Ramos (cell line): ENCODE data around the gene MANSC1.
"Not testable (repeated sequence)": the region's sequence is repeated elsewhere in the genome, so short reads cannot be mapped to it uniquely, and the experiment has no call there.

Source experiments
- in situ Hi-C: fragments of 300-500 bp; cut with MboI; formaldehyde crosslinking; loops from one replicate; pipeline ENCODE4 v1.14.3; 2022; ENCODE audit warnings: low sequenced_read_pairs; ENCODE audit not compliant: unreplicated experiment

The MANSC1 gene

DNA sequence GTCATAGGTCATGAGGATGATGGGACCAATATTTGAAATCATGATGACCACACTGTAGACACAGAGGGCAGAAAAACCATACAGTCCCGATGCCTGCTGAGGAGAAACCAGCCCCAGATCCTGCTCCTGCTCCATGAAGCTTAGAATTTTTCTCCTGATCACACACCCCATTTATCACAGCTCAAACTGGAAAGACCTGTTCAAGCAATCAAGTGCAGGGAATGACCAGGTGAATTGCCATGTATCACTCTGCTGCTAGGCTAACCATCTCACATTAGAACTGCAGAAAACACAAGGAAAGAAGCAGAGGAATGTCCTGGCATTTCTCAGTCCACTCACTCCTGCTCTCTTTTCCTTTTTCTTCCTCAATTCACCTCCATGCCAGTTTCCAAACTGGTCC, 18.1 kb downstream of the MANSC1 start:
- in situ Hi-C loops, result loop anchor here (10.0 to 25.0 kb wide), 2 partner anchors 620 to 777 kb away; no protein-coding TSS in a partner anchor

DNA sequence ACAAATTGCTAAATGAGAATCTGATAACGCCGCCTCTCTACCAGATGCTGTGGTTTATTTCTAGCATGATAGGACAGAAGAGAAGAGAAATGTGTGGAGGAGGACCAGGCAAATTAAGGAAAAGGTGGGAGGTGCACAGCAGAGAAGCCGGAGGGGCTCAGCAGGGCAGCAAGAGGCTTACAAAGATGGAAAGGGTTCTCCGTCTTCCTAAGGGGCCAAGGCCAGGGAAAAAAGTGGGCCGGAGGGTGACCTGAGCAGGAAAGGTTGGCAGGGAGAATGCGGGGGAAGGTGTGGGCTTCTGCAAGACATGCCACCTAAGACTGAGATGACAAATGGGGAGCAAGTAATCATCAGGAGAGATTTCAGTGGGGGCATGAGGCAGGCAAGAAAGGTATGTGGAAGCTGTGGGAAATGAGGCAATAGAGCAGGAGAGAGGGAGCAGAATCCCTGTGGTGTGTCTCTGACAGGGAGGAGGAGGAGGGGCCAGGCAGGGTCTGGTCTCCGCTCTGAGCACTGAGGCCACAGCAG, 18.7 kb downstream of the MANSC1 start:
- in situ Hi-C loops, result loop anchor here (10.0 to 25.0 kb wide), 2 partner anchors 619 to 777 kb away; no protein-coding TSS in a partner anchor

DNA sequence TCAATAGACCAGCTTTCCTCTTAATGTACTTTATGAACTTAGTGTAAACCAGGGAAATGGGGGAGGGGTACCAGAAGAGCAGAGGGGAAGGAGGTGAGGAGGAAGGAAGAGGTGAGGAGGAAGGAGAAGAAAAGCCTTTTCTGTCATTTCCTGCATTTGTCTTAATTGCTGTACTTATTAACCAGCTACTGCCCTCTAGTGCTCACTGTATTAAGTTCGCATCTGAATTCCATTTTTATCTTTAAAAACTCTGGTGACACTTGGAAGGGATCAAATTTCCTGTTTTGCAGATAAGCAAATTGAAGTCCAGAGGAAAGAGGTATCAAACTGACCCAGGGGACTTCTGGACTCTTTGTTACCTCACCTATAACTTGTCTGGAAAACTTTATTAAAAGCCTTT, 22.2 kb downstream of the MANSC1 start:
- in situ Hi-C loops, result loop anchor here (25.0 kb wide), 1 partner anchor 616 kb away; no protein-coding TSS in a partner anchor

DNA sequence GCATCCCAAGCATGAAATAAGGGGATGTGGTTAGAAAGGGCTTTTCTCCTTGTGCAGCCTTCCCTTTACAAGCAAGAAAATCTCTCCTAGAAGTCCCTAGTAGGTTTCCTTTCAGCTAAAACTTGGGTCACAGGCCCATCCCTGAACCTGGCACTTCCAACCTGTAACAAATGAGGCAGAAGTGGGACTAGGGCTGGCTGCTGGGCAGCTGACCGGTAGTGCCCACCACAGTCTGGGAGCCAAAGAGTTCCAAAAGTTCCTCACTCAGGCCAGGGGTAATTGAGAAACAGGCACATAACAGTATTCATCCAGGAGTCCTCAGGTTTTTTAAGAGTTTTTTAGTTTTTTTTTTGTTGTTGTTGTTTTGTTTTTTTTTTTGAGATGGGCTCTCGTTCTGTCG, 23.8 kb downstream of the MANSC1 start:
- in situ Hi-C loops, result loop anchor here (25.0 kb wide), 1 partner anchor 614 kb away; no protein-coding TSS in a partner anchor

DNA sequence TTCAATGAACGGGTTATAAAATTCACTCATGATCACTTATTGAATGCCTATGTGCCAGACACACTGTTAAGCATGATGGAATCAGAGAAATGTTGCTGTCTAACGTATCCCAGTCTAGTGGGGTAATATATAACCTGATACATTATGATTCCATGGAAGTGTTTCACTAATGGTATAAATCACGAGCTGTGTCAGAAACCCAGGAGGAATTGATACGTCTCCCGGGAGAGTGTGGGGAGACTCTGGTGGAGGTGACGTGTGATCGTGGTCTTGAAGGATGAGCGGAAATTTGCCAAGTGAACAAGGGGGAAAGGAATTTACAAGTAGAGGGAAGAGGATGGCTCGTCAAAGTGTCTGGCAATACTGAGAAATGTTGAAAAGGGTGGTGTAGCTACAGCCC, 26.5 kb downstream of the MANSC1 start:
- in situ Hi-C loops, result no loop called here

DNA sequence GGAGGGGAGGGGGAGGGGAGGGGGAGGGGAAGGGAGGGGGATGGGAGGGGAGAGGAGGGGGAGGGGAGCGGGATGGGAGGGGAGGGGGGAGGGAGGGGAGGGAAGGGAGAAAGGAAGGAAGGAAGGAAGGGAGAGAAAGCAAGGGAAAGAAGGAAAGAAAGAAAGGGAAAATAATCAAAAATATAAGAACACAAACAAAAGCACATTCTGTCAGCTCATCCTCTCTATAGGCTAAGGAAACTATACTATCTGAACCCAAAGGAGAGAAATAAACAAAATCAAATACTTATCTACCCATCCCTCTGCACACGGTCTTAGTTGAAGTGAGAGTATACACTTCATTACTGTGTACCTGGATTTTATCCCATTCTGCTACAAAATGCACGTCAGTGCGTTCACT, 26.9 kb downstream of the MANSC1 start:
- in situ Hi-C loops, result no loop called here

DNA sequence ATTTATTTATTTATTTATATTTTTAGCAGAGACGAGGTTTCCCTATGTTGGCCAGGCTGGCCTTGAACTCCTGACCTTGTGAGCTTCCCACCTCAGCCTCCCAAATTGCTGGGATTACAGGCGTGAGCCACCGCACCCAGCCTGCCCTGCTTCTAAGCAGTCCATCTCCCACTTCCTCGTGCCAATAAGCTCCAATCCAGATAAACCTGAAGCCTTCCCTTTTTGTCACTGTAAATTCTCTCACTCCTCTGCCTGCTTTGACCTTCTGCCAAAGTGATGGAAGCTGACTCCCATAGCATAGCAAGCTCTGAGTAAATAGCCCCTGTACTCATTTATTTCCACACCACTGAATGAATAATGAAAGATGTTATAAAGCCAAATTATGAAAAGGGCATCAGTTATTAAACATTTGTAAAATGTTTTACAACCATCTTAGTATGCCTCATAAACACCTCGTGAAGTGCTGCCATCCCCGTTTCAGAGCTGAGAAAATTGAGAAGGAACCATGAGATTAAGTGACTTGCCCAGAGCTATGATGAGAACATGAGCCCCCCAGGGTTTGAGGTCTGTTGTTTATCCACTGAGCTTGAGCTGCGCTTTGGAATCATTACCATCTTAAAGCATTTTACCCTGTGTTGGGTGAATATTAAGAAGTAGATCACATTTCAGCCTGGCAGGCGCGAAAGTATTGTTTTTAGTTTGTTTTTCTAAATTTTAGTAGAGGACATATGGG, 30.4 kb downstream of the MANSC1 start:
- in situ Hi-C loops, result no loop called here

DNA sequence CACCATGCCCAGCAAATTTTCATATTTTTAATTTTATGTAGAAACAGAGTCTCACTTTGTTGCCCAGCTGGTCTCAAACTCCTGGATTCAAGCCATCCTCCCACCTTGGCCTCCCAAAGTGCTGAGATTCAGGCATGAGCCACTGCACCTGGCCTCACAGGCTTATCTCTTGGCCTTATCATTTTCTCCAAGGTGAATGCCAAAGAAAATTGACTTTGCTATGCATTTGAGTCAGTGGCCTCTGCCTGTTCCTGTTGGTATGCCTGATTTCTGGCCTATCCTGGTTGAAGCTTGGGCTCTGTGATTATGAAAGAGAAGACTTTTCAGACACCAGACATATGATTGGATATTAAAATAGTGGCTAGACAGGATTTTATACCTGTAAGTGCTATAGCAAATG, 34.2 kb downstream of the MANSC1 start:
- in situ Hi-C loops, result no loop called here

DNA sequence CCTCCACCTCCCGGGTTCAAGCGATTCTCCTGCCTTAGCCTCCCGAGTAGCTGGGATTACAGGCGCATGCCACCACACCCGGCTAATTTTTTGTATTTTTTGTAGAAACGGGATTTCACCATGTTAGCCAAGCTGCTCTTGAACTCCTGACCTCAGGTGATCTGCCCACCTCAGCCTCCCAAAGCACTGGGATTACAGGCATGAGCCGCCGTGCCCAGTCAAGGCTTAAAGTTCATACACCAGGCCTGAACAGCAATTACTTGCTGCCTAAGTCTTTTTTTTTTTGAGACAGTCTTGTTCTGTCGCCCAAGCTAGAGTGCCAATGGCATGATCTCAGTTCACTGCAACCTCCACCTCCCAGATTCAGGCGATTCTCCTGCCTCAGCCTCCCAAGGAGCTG, 39.3 kb downstream of the MANSC1 start:
- in situ Hi-C loops, result not testable (repeated sequence)

DNA sequence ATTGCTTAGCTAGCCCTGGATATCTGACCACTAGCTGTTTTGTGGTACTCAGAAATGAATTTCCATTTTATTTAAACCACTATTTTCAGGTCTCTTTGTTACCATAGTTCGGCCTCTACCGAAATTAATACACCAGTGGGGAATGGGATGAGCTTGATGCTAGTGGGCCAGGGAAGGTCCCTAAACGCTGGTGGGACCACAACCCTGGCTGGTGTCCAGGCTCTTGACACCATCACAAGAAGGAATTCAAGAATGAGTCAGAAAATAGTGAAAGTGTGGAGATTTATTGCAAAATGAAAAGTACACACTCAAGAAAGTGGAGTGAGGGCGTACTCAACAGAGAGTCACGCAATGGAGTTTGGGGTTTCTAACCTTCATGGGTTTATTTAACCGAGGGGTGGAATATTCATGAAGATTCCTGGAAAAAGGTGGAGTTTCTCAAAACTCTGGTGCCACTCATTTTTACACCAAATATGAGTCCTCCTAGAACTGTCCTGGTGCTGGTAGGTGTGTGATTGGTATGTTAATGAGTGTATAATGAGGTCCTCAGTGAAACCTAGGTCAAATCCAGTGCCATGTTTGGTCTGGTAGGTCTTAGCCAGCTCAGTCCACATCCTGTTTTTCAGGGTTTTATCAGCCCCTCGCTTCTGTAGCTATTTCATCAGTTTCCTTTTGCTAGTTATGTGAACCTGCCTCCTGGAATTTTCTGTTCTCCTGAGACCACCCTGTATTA, 44.3 kb downstream of the MANSC1 start:
- in situ Hi-C loops, result no loop called here

DNA sequence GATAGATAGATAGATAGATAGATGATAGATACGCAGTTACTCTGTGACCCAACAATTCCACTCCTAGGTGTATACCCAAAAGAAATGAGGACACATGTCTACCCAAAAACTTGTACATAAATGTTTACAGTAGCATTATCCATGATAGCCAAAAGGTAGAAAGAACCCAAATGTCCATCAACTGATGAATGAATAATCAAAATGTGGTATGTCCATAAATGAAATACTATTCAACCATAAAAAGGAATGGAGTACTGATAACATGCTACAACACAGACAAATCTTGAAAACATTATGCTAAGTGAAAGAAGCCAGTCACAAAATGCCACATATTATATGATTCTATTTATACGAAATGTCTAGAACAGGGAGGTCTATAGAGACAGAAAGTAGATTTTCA, 47.1 kb downstream of the MANSC1 start:
- in situ Hi-C loops, result no loop called here

DNA sequence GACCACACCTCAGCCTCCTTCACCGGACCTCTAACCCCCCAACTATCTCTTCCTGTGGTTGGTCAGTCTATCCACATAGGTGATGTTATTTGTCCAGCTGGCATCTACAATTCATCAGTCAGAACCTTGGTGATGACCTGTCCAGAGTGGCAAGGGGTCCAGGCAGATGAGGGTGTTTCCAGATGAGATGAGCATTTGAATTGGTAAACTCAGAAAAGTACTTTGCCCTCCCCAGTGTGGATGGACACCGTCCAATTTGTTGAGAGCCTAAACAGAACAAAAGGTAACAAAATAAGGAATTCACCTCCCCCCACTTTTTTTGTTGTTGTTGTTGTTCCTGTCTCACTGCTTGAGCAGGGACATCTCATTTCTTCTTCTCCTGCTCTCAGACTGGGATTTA, 48.9 kb downstream of the MANSC1 start:
- in situ Hi-C loops, result no loop called here

DNA sequence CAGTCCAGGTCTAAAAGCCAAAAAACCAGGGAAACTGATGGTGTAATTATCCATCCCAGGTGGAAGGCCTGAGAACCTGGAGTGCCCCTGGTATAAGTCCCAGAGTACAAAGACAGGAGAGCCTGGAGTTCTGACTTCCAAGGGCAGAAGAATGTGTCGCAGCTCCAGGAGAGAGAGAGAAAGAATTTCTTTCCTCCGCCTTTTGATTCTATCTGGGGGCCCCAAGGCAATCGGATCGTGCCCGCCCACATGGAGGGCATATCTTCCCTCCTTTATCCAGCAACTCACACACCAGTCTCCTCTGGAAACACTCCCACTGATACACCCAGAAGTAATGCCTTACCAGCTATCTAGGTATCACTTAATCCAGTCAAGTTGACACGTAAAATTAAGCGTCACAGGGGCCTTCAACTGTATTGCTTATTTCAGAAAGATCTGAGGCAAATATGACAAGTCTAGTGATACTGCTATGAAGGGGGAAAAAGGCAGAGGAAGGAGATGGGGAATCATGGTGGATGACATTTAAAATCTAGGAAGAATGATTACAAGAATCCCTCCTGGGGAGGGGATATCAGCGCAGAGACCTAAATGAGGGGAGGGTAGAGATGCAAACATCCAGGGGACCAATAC, 52.7 kb downstream of the MANSC1 start:
- in situ Hi-C loops, result no loop called here

DNA sequence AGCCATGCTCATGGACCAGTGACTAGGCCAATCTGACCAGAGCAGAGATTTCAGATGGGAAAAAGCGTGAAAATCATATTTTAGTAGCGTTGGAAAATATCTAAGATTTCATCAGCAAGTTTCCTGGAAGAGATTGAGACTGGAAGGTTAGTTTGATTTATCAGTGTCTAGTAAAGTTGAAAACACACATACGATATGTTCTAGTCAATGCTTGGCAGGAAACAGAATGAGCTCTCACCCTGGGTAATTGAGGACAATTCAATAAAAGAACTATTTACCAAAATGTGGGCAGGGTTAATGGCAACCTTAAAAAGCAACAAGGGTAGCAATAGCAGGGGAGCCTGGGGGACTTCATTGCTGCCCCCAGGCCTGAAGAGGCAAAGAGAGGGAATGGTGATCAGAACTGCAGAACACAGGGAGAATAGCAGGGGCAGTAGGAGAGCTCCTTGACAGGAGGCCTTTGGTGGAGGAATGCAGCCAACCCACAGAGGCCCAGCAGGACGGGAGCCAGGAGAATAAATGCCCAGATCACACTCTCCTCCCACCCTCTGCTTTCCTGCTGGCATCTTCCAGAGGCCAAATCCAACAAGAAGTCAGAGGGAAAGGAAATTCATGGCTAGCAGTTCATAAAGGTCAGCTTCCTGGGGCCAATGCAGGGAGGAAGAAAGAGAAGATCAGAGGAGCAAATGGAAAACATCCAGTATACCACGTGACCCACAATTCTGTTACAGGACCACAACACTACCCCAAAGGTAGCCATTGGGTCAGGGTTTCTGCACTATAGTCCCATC, 55.6 kb downstream of the MANSC1 start:
- in situ Hi-C loops, result no loop called here

DNA sequence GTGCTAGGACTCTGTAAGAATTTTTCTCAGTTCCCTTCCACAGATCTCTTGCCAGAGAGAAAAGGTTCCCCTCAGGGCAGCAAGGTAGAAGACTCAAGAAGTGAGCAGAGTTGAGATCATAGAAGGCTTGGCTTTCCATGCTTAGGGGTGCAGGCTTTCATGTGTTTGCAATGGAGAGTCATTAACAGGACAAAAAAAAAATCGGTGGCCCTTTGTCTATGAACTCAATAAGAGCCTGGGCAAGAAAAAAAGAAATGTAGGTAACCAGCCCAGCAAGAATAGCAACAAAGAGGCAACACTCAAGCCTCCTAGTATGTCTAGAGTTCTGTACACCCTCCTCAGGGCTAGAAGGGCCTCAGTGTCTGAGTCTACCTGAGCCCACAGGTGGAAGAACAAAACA, 59.8 kb downstream of the MANSC1 start:
- in situ Hi-C loops, result no loop called here

DNA sequence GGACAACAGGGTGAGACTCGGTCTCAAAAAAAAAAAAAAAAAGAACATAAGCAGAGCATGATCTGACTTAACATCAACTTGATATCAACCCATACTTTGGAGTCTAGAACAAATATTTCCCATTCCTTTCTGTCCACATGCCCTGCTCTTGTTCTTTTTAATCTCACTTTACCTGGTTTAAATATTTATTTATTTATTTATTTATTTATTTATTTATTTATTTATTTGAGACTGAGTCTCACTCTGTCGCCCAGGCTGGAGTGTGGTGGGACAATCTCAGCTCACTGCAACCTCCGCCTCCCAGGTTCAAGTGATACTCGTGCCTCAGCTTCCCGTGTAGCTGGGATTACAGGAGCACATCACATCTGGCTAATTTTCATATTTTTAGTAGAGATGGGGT, 63.6 kb downstream of the MANSC1 start:
- in situ Hi-C loops, result no loop called here

DNA sequence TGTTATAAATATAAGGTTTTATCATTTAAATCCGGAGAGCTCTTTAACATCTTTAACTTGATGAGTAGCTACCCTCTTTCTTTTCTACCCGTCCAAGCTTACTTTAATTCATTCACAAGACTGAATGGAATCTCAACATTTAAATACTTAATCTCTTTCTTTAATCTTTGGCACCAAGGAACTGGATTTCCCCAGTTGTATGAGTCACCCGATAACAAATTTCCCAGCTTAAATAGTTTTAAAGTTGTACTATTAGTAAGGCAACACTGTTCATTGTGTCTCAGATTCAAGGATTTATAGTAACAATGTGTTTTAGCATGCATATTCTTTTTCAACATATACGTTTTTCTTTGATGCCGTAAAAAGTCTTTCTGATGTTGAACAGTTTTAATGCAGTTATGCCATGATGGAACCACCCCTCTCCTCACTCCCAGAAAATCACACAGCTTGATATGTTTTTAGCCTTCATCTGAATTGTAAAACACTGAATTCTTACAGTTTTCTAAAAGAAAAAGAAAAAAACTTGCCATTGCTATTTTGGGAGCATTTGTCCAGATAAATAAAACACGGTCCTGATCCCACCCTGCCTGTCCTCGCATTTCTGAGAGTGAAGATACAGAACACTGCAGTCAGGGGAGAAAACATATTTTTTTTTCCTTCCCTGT, 67.1 kb downstream of the MANSC1 start:
- in situ Hi-C loops, result no loop called here

DNA sequence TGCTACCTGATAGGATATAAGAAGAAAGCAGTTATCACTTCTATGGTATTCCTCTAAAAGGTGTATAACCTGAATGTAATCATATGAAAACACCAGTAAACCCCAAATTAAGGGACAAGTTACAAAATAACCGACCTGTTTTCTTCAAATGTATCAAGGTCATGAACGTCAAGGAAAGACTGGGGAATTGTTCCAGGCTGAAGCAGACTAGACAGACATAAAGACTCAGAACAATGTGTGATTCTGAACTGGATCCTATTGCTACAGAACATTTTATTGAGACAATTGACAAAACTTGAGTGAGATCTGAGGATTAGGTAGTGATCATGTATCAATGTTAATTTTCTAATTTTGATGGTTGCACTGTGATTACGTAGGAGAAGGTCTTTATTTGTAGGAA, 67.8 kb downstream of the MANSC1 start:
- in situ Hi-C loops, result no loop called here

DNA sequence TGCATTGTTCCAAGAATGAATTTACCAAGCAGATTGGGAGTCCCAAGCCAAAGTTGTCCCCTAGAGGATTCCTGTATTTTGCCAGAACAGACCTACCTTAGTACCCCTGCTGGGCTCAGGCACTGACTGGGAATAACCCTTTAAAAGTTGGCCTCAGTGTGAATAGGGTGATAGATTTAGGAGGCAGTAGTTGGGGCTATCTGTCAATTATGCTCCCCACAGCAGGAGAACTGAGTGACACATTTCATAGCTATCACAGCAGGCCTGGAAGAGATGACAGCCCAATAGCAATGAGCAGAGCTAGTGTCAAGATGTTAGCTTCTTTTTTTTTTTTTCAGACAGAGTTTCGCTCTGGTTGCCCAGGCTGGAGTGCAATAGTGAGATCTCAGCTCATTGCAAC, 68.9 kb downstream of the MANSC1 start:
- in situ Hi-C loops, result no loop called here

DNA sequence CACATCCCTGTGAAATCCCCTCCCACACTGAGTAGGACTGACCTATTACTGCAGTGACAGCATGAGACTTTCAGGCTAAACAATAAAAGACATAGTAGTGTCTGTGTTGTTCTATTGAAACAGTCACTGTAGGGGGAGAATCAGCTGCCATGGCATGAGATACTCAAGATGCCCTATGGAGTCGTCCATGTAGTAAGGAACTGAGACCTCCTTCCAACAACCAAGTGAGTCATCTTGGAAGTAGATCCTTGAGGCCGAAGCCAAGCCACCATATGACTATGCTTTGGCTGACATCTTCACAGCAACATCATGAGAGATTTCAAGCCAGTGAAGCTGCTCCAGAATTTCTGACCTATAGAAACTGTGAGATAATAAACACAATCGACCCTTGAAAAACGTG, 71.1 kb downstream of the MANSC1 start:
- in situ Hi-C loops, result no loop called here
